HEK293 (cell line): Measurements from ENCODE around the gene SMAD9.

Experiments
- CTCF ChIA-PET: fragments of 350-600 bp; formaldehyde crosslinking; extraction: SDS; loops from one replicate; lab custom pipeline; 2021; ENCODE audit warnings: antibody characterized with exemption; lab: Yijun Ruan, JAX
- POLR2A ChIA-PET: fragments of 300-600 bp; formaldehyde crosslinking; extraction: SDS; loops from one replicate; lab custom pipeline; 2020; ENCODE audit warnings: antibody characterized with exemption, inconsistent platforms; lab: Yijun Ruan, JAX
- H3K27ac ChIP-seq: fragments of 200-500 bp; sonication (Bioruptor generic); 2 replicates; pipeline ENCODE4 v1.5.1; 2014; ENCODE audit warnings: low read depth, low read length, control low read depth, inconsistent platforms; ENCODE audit errors: extremely low read depth
- H3K36me3 ChIP-seq, 2 experiments: fragments of 200-500 bp in 1 of 2; sonication (Bioruptor generic) in 1 of 2; 1 replicate in 1 of 2; 2 replicates in 1 of 2; pipeline ENCODE4 v1.5.1; 2014 to 2017; ENCODE audit warnings: inconsistent platforms in 2 of 2, low read length in 2 of 2; ENCODE audit not compliant: control insufficient read depth in 2 of 2, insufficient read depth in 1 of 2
- H3K4me1 ChIP-seq: fragments of 200-500 bp; sonication (Bioruptor generic); 2 replicates; pipeline ENCODE4 v1.5.1; 2014; ENCODE audit warnings: mild to moderate bottlenecking, low read length, inconsistent platforms; ENCODE audit not compliant: control insufficient read depth, insufficient read depth
- H3K4me3 ChIP-seq: 2 replicates; pipeline ENCODE4 v1.5.1; 2011; ENCODE audit warnings: low read depth, mild to moderate bottlenecking, control low read depth, low read length, moderate library complexity
- H3K9me3 ChIP-seq: fragments of 200-500 bp; sonication (Bioruptor generic); 2 replicates; pipeline ENCODE4 v1.5.1; 2014; ENCODE audit warnings: low read depth, low read length, inconsistent platforms; ENCODE audit not compliant: control insufficient read depth, insufficient read depth
- BCL11B ChIP-seq: fragments of 450-650 bp; formaldehyde crosslinking; IDR thresholded peaks from 2 replicates; pipeline ENCODE4 v1.5.1; 2016; ENCODE audit warnings: low read depth, missing biosample characterization, missing genetic modification characterization
- BCL6B ChIP-seq: fragments of 450-650 bp; formaldehyde crosslinking; IDR thresholded peaks from 2 replicates; pipeline ENCODE4 v1.5.1; 2017; ENCODE audit warnings: missing biosample characterization, missing genetic modification characterization
- HOXD13 ChIP-seq: sonication (generic); formaldehyde crosslinking; IDR thresholded peaks from 2 replicates; pipeline ENCODE4 v1.8.0; 2022; ENCODE audit warnings: missing genetic modification reagents, borderline replicate concordance
- IKZF3 ChIP-seq: fragments of 450-650 bp; IDR thresholded peaks from 2 replicates; pipeline ENCODE4 v1.5.0; 2018; ENCODE audit warnings: missing biosample characterization, mild to moderate bottlenecking, missing genetic modification characterization, moderate library complexity
- KLF7 ChIP-seq: fragments of 450-650 bp; formaldehyde crosslinking; IDR thresholded peaks from 2 replicates; pipeline ENCODE4 v1.5.1; 2016; ENCODE audit warnings: missing biosample characterization, missing genetic modification characterization, borderline replicate concordance
- REPIN1 ChIP-seq: fragments of 450-650 bp; formaldehyde crosslinking; IDR thresholded peaks from 2 replicates; pipeline ENCODE4 v1.5.1; 2017; ENCODE audit warnings: missing biosample characterization, missing genetic modification characterization, low read depth
- TSHZ1 ChIP-seq: fragments of 450-650 bp; formaldehyde crosslinking; IDR thresholded peaks from 2 replicates; pipeline ENCODE4 v1.5.1; 2016; ENCODE audit warnings: missing biosample characterization, missing genetic modification characterization, borderline replicate concordance
- ZBTB21 ChIP-seq: fragments of 450-650 bp; formaldehyde crosslinking; IDR thresholded peaks from 2 replicates; pipeline ENCODE4 v1.5.1; 2017; ENCODE audit warnings: missing biosample characterization, missing genetic modification characterization
- ZNF121 ChIP-seq: fragments of 450-650 bp; formaldehyde crosslinking; IDR thresholded peaks from 2 replicates; pipeline ENCODE4 v1.5.1; 2016; ENCODE audit warnings: missing biosample characterization, missing genetic modification characterization
- ZNF174 ChIP-seq: fragments of 450-650 bp; formaldehyde crosslinking; IDR thresholded peaks from 2 replicates; pipeline ENCODE4 v1.5.0; 2017; ENCODE audit warnings: missing biosample characterization, mild to moderate bottlenecking, missing genetic modification characterization
- ZNF2 ChIP-seq: fragments of 450-650 bp; formaldehyde crosslinking; IDR thresholded peaks from 2 replicates; pipeline ENCODE4 v1.5.1; 2016; ENCODE audit warnings: missing biosample characterization, missing genetic modification characterization
- ZNF24 ChIP-seq: fragments of 450-650 bp; formaldehyde crosslinking; IDR thresholded peaks from 2 replicates; pipeline ENCODE4 v1.5.1; 2016; ENCODE audit warnings: missing biosample characterization, missing genetic modification characterization
- ZNF280C ChIP-seq: fragments of 450-650 bp; formaldehyde crosslinking; IDR thresholded peaks from 2 replicates; pipeline ENCODE4 v1.5.1; 2016; ENCODE audit warnings: missing biosample characterization, missing genetic modification characterization
- ZNF366 ChIP-seq: fragments of 450-650 bp; formaldehyde crosslinking; conservative IDR thresholded peaks from 2 replicates; pipeline ENCODE4 v1.5.1; 2016; ENCODE audit warnings: missing biosample characterization, missing genetic modification characterization
- ZNF37A ChIP-seq: fragments of 450-650 bp; IDR thresholded peaks from 2 replicates; pipeline ENCODE4 v1.5.1; 2018; ENCODE audit warnings: missing biosample characterization, missing genetic modification characterization
- ZNF394 ChIP-seq: fragments of 450-650 bp; formaldehyde crosslinking; IDR thresholded peaks from 2 replicates; pipeline ENCODE4 v1.5.1; 2016; ENCODE audit warnings: missing biosample characterization, missing genetic modification characterization, mild to moderate bottlenecking, moderate library complexity, borderline replicate concordance
- ZNF449 ChIP-seq: fragments of 450-650 bp; formaldehyde crosslinking; IDR thresholded peaks from 2 replicates; pipeline ENCODE4 v1.5.1; 2017; ENCODE audit warnings: missing biosample characterization, mild to moderate bottlenecking, missing genetic modification characterization, moderate library complexity
- ZNF488 ChIP-seq: fragments of 450-650 bp; formaldehyde crosslinking; IDR thresholded peaks from 2 replicates; pipeline ENCODE4 v1.5.1; 2016; ENCODE audit warnings: missing biosample characterization, missing genetic modification characterization
- ZNF560 ChIP-seq: fragments of 450-650 bp; formaldehyde crosslinking; IDR thresholded peaks from 2 replicates; pipeline ENCODE4 v1.5.1; 2017; ENCODE audit warnings: missing biosample characterization, missing genetic modification characterization, borderline replicate concordance
- ZNF596 ChIP-seq: fragments of 450-650 bp; IDR thresholded peaks from 2 replicates; pipeline ENCODE4 v1.5.0; 2018; ENCODE audit warnings: missing biosample characterization, mild to moderate bottlenecking, missing genetic modification characterization, moderate library complexity
- ZNF600 ChIP-seq: fragments of 450-650 bp; formaldehyde crosslinking; IDR thresholded peaks from 2 replicates; pipeline ENCODE4 v1.5.1; 2016; ENCODE audit warnings: missing biosample characterization, missing genetic modification characterization
- ZNF621 ChIP-seq: fragments of 450-650 bp; formaldehyde crosslinking; IDR thresholded peaks from 2 replicates; pipeline ENCODE4 v1.5.1; 2017; ENCODE audit warnings: missing biosample characterization, missing genetic modification characterization
- ZNF692 ChIP-seq: fragments of 450-650 bp; formaldehyde crosslinking; IDR thresholded peaks from 2 replicates; pipeline ENCODE4 v1.5.1; 2016; ENCODE audit warnings: missing biosample characterization, missing genetic modification characterization
- ZNF785 ChIP-seq: fragments of 450-650 bp; formaldehyde crosslinking; IDR thresholded peaks from 2 replicates; pipeline ENCODE4 v1.5.1; 2016; ENCODE audit warnings: missing biosample characterization, missing genetic modification characterization
- ZNF837 ChIP-seq: fragments of 450-650 bp; formaldehyde crosslinking; IDR thresholded peaks from 2 replicates; pipeline ENCODE4 v1.5.1; 2016; ENCODE audit warnings: missing biosample characterization, missing genetic modification characterization
- ZSCAN16 ChIP-seq: fragments of 450-650 bp; formaldehyde crosslinking; IDR thresholded peaks from 2 replicates; pipeline ENCODE4 v1.5.1; 2016; ENCODE audit warnings: missing biosample characterization, missing genetic modification characterization

The SMAD9 gene

GRCh38 chr13:36913463-36913862 lies 6.6 kb downstream of the SMAD9 start (continued):
- TF ChIP-seq HOXD13 (CRISPR knock-in tag) (no peak), ZNF596 (no peak), ZNF121 (tag by site-specific recombination) (no peak), ZNF37A (tag by site-specific recombination) (no peak), ZNF2 (tag by site-specific recombination) (no peak), REPIN1 (tag by site-specific recombination) (no peak)

- Histone ChIP-seq H3K9me3 (no peaks in the 10 kb centered on the region), H3K4me1 (peaks cover 17% of the 10 kb centered on the region), H3K27ac (no peak overlapping the region), H3K36me3 (no peaks in the 10 kb centered on the region)
- CTCF ChIA-PET: no interaction called here
- TF ChIP-seq IKZF3 (no peak), ZNF837 (no peak), KLF7 (tag by site-specific recombination) (no peak), ZNF174 (tag by site-specific recombination) (no peak), ZSCAN16 (no peak), ZNF449 (tag by site-specific recombination) (no peak), ZNF785 (tag by site-specific recombination) (no peak), ZNF560 (tag by site-specific recombination) (no peak), BCL11B (tag by site-specific recombination) (no peak), ZNF394 (tag by site-specific recombination) (no peak), ZNF280C (tag by site-specific recombination) (no peak), ZNF24 (tag by site-specific recombination) (no peak), ZNF488 (tag by site-specific recombination) (no peak), ZNF600 (no peak), BCL6B (tag by site-specific recombination) (no peak), ZNF692 (no peak), ZBTB21 (no peak), TSHZ1 (tag by site-specific recombination) (no peak), ZNF621 (no peak), ZNF366 (tag by site-specific recombination) (no peak)
- TF ChIP-seq, all 188 proteins: peak for 0
- POLR2A ChIA-PET: no interaction called here
- H3K4me3 ChIP-seq: no peak overlapping the region
These were observed 7.1 kb downstream of the SMAD9 start for GRCh38 chr13:36912973-36913372.
